Lower lobe of right lung (tissue), 2 donors: ENCODE results near the gene MED1. TPM values are rescaled to one million over a fixed set of nuclear protein-coding genes. Genes with fewer than 3 reads are reported as not detected.

Experiments
- ATAC-seq, 2 donors: fragments of 200-7000 bp; cut with Tn5 transposase; one replicate each; pipeline ENCODE4 v1.9.1; 2020 to 2022; ENCODE audit warnings: mild to moderate bottlenecking in 2 of 2, moderate library complexity in 2 of 2
- DNase-seq: peaks from one replicate; pipeline ENCODE4 v3.0.0-alpha.2; 2020
- H3K27ac ChIP-seq: fragments of 200-600 bp; one replicate; pipeline ENCODE4 v1.8.0; 2022
- H3K27me3 ChIP-seq: fragments of 200-600 bp; one replicate; pipeline ENCODE4 v1.8.0; 2022; ENCODE audit warnings: low read depth
- H3K36me3 ChIP-seq: fragments of 200-600 bp; one replicate; pipeline ENCODE4 v1.8.0; 2022; ENCODE audit warnings: mild to moderate bottlenecking
- H3K4me1 ChIP-seq: fragments of 200-600 bp; one replicate; pipeline ENCODE4 v1.8.0; 2022
- H3K4me3 ChIP-seq: fragments of 200-600 bp; one replicate; pipeline ENCODE4 v1.8.0; 2022; ENCODE audit warnings: mild to moderate bottlenecking
- H3K9me3 ChIP-seq: fragments of 200-600 bp; one replicate; pipeline ENCODE4 v1.8.0; 2022
- CTCF ChIP-seq: fragments of 200-600 bp; IDR thresholded peaks from one replicate; pipeline ENCODE4 v1.8.0; 2022; ENCODE audit warnings: antibody characterized with exemption, mild to moderate bottlenecking
- intact Hi-C: fragments of 100-400 bp; cut with DNase I; formaldehyde crosslinking; loops from one replicate; pipeline ENCODE4 v1.11.0; 2022
- total RNA-seq: library from RNA; stranded (reverse); fragmentation: NEBNext Ultra II Directional; extraction: Animal tissue kit (Norgen Biotek cat#: 25700); gene quantifications from one replicate; pipeline ENCODE4 v1.2.1, GENCODE V29; 2021
- donor health status: DM: no; HTN: yes; CAD: no; lungs with severe emphysema.

MED1 gene
- total RNA-seq, 1 donor from 2014 or later = 33.6 TPM

DNA sequence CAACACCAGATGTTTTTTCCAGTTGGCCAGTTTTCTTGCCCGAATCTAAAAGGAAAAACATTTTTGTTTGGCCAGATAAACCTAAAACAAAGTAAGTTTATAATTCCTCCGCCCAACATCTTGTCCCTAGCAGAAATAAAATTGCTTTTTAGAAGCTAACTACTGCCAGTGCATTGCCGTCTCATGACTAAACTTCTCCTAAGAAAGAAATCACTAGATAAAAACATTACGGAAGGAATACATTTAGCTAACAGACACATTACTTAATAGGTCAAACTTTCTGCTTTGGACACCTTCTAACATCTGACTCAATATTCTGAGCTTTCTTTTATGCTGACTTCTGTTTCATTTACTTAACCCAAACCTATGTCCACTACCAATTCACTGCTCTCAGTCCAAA is 85.8 kb downstream of the MED1 start:
- no peak for TF ChIP-seq CTCF
- intact Hi-C loops = no loop called here
- DNase-seq = no peak

DNA sequence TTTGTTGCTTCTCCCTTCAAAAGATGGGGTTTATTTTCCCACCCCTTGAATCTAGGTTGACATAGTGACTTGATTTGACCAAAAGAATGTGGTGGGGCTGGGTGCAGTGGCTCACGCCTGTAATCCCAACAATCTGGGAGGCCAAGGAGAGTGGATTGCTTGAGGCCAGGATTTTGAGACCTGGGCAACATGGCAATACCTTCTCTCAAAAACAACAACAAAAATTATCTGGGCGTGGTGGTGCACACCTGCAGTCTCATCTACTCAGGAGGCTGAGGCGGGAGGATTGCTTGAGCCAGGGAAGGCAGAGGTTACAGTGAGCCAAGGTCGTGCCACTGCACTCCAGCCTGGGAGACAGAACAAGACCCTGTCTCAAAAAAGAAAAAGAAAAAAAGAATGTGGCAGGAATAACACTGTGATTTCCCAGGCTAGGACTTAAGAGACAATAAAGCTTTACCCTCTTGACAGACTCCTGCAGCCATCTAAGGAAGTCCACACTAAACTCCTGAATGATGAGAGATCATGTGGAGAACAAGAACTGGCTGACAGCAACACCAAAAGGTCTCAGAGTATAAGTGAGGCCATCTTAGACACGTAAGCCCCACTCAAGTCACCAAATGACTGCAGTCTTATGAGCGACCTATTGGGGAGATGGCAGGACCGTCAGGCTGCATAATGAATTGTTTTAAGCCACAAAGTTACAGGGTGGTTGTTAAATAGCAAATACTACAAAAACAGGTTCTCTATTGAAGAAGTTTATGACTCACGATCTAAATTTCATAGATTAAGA is 86.6 kb downstream of the MED1 start:
- Histone ChIP-seq H3K4me1 (peaks cover 22% of the 10 kb centered on the region), H3K27me3 (no peaks in the 10 kb centered on the region), H3K36me3 (no peaks in the 10 kb centered on the region), H3K9me3 (no peaks in the 10 kb centered on the region), H3K4me3 (no peak overlapping the region), H3K27ac (peak overlapping the region; percentile 51)
- no peak for TF ChIP-seq CTCF
- peak; percentile 18 to 37 for ATAC-seq
- DNase-seq = no peak
- intact Hi-C loops = no loop called here

More for the DNA sequence above, 85.8 kb downstream of the MED1 start:
- no peaks in the 10 kb centered on the region for H3K36me3 ChIP-seq
- no peaks in the 10 kb centered on the region for H3K27me3 ChIP-seq
- peaks cover 19% of the 10 kb centered on the region for H3K4me1 ChIP-seq
- no peak overlapping the region for H3K4me3 ChIP-seq
- no peak overlapping the region for H3K27ac ChIP-seq
- no peak for ATAC-seq
- no peaks in the 10 kb centered on the region for H3K9me3 ChIP-seq

DNA sequence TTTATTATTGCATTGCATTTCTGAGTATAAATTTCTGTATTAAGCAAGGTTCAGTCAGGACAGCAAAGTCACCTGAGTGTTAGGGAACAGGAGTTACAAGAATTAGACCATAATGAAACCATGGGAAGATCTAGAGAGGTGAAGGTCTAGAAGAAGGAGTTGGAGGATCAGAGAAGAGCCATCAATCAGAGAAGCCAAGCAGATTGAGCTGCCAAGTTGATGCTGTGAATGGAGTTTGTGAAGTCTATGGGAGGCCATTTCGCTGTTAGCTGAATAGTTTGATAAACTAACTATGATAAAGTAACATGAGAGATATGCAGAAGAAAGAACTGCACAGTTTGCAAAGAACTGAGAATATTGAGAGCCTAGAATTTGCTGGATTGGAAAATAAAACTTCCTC is 90.0 kb downstream of the MED1 start:
- H3K27me3 ChIP-seq = no peaks in the 10 kb centered on the region
- no peaks in the 10 kb centered on the region for H3K9me3 ChIP-seq
- H3K4me3 ChIP-seq = no peak overlapping the region
- no peak for TF ChIP-seq CTCF
- DNase-seq (no peak), ATAC-seq (no peak)
- peaks cover 23% of the 10 kb centered on the region for H3K4me1 ChIP-seq
- no peak overlapping the region for H3K27ac ChIP-seq
- intact Hi-C loops = no loop called here
- no peaks in the 10 kb centered on the region for H3K36me3 ChIP-seq

GRCh38 chr17:39360537-39360936 is 90.5 kb downstream of the MED1 start:
- intact Hi-C loops = no loop called here

GRCh38 chr17:39359994-39360393 is 91.1 kb downstream of the MED1 start:
- Histone ChIP-seq H3K27ac (no peak overlapping the region), H3K27me3 (no peaks in the 10 kb centered on the region), H3K9me3 (no peaks in the 10 kb centered on the region), H3K4me1 (peaks cover 16% of the 10 kb centered on the region), H3K36me3 (no peaks in the 10 kb centered on the region), H3K4me3 (no peak overlapping the region)
- DNase-seq (no peak), ATAC-seq (no peak)
- no peak for TF ChIP-seq CTCF
- intact Hi-C loops = no loop called here

More at GRCh38 chr17:39360537-39360936, 90.5 kb downstream of the MED1 start:
- no peak overlapping the region for H3K4me3 ChIP-seq
- ATAC-seq (no peak), DNase-seq (no peak)
- H3K9me3 ChIP-seq = no peaks in the 10 kb centered on the region
- peaks cover 17% of the 10 kb centered on the region for H3K4me1 ChIP-seq
- no peaks in the 10 kb centered on the region for H3K36me3 ChIP-seq
- no peak for TF ChIP-seq CTCF
- H3K27me3 ChIP-seq = no peaks in the 10 kb centered on the region
- H3K27ac ChIP-seq = no peak overlapping the region
